ENCODE results near the gene FITM1.
"Not testable (repeated sequence)": the region's sequence is repeated elsewhere in the genome, so short reads cannot be mapped to it uniquely, and the experiment has no call there.

Gene FITM1

DNA sequence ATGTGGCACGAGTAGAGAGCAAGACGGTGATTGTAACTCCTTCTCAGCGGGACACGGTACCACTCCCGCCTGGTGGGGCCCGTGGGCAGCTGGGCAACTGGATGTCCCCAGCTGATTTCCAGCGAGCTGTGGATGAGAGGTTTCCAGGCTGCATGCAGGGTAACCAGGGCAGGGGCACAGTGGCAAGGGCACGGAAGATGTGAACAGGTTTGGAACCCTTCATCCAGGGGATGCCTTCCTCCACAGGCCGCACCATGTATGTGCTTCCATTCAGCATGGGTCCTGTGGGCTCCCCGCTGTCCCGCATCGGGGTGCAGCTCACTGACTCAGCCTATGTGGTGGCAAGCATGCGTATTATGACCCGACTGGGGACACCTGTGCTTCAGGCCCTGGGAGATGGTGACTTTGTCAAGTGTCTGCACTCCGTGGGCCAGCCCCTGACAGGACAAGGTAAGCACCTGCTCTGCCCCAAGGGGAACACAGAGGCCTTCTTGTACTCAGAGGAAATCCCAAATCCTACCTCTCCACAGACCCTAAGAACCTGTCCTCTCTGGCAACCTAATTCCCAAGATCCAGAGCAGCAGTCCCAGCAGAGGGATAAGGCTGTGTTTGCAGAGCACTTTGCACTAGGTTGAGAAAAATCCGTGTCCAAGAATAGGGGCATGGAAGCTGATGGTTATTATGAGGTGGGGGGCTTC lies 32.1 kb upstream of the FITM1 start:
- DNase-seq (ENCODE audit: low read depth in 3 of 3), result no peak

DNA sequence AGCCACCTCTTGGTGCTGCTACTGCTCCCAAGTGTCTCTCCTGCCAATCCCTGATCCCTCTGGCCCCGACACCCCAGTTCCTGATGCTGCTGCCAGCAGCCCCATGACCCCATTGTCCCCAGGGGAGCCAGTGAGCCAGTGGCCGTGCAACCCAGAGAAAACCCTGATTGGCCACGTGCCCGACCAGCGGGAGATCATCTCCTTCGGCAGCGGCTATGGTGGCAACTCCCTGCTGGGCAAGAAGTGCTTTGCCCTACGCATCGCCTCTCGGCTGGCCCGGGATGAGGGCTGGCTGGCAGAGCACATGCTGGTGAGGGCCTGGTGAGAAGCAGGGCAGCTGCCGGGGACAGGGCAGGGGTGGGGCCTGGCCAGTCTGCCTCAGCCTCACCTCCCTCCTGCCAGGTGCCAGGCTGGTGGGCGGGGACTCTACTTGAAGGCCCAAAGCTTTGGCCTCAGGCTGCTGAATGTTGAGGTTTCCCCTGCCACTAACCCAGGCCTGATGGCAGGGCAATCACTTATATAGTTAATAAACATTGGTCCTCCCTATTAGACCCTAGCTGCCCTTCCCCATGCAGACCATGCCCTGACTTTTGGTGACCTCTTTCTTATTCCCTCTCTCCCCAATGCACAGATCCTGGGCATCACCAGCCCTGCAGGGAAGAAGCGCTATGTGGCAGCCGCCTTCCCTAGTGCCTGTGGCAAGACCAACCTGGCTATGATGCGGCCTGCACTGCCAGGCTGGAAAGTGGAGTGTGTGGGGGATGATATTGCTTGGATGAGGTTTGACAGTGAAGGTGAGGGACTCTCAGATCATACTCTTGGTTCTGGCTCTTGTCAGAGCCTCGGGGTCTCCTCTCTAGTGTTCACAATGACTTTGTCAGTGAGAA lies 31.3 kb upstream of the FITM1 start:
- no peak for DNase-seq (ENCODE audit: low read depth in 3 of 3)

- no peak for DNase-seq (ENCODE audit: low read depth in 3 of 3)
These were observed 30.1 kb upstream of the FITM1 start for GRCh38 chr14:24100197-24100981.

DNA sequence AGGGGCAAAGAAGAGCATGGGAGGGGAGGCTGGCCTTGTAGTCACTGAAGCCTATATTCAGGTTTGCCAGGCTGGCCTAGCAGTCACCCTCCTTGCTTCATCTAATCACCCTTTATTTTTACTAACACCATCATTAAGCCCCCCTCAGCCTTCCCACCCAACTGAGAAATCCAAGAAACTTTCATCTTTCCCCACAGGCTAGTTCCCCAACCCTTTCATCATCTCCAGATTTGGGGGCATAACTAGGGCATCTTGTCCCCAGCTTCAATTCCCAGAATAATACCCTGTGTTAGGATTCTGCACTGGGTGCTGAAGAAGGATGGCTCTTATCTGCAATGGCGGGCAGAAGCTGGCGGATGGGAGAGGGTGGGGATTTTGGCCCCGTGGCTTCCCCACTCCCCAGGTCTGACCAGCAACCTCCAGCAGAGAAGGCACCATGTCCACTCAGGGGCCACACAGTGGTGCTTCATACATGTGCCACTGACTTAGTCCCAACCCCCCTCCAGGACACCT lies 29.4 kb upstream of the FITM1 start:
- DNase-seq (ENCODE audit: low read depth in 3 of 3), result no peak

- DNase-seq (ENCODE audit: low read depth in 3 of 3), result no peak
These were observed 28.0 kb upstream of the FITM1 start for GRCh38 chr14:24102357-24103048.

- no peak for DNase-seq (ENCODE audit: low read depth in 3 of 3)
These were observed 27.0 kb upstream of the FITM1 start for GRCh38 chr14:24103451-24103850.

DNA sequence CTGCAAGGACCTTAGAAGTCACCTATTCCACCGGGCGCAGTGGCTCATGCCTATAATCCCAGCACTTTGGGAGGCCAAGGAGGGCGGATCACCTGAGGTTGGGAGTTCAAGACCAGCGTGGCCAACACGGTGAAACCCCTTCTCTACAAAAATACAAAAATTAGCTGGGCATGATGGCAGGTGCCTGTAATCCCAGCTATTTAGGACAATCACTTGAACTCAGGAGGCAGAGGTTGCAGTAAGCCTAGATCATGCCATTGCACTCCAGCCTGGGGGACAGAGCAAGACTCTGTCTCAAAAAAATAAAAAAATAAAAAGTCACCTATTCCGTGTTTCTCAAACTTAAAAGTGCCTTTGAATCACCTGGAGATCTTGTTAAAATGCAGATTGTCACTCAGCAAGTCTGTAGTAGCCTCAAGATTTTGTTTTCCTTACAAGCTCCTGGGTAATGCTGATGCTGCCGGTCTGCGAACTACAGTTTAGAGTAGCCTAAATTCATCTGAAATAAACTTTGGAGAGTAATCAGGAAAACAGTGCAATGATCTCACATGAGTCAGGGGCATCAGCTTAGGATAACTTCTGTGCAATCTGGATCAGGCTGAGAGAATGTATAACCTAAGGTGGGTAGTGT lies 24.7 kb upstream of the FITM1 start:
- DNase-seq (ENCODE audit: low read depth in 3 of 3), result not testable (repeated sequence)

DNA sequence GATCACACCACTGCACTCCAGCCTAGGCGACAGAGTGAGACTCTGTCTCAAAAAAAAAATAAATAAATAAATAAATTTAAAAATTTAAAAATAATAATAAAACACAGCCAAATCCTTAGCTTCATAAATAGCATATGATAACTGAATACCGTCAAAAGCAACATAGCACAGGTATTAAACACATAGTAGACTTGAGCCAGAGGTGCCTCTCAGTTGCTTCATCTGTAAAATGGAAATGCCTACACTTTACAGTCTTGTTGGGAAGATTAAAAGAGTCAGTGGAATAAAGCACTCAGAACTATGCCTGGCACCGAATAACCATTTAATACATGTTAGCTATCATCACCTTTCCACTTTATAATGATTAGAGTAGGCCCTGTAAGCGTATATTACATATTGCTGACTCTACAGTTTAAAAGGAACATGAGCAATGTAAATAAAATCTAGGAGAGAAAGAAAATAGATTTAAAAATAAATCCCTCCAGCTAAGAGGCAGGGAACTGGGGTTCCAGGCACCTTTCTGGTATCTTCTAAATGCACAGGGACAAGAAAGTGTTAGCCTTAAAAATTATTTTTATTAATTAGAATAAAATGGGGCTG lies 23.7 kb upstream of the FITM1 start:
- DNase-seq (ENCODE audit: low read depth in 3 of 3), result no peak

GRCh38 chr14:24108336-24108874 lies 22.1 kb upstream of the FITM1 start:
- no peak for DNase-seq (ENCODE audit: low read depth in 3 of 3)

GRCh38 chr14:24110060-24110459 lies 20.4 kb upstream of the FITM1 start:
- no peak for DNase-seq (ENCODE audit: low read depth in 3 of 3)

DNA sequence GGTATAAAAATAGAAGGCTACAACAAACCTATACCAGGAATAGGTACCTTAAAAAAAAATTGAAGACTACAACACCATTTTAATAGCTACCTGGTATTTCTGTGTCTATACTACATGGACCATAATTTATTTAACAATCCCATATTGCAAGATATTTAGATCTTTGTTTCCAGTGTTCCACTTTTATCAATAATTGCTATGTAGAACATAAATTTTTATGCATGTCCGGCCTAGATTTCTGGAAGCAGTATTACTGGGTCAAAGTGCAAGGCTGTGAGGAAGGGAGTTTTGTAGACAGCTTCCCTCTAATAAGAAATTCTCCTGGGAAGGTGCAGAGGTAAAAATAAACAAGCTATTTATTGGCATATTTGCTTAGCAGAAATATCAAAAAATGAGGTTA lies 19.9 kb upstream of the FITM1 start:
- DNase-seq (ENCODE audit: low read depth in 3 of 3), result no peak

DNA sequence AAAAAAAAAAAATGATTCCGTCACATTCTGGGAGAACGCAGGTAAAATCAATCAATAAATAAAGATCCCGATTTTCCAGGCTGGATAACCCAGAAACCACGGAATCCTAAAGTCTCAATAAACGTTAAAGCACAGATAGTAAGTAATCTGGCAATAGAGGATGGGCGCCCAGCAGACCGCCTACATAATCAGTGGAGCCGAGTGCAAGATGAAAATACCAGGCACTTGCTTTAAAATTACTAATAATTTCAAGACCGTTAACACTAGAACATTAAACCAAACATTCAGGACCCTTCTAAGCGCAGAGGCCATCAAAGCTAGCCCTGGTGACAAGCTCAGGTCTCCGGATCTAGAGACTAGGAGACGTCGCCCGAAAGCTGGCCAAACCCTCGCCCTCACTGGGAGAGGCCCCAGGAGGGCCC lies 17.1 kb upstream of the FITM1 start:
- DNase-seq (ENCODE audit: low read depth in 3 of 3), result no peak

- DNase-seq (ENCODE audit: low read depth in 3 of 3), result peak; percentile 43 to 53 (median 50)
These were observed 16.5 kb upstream of the FITM1 start for GRCh38 chr14:24113801-24114531.

DNA sequence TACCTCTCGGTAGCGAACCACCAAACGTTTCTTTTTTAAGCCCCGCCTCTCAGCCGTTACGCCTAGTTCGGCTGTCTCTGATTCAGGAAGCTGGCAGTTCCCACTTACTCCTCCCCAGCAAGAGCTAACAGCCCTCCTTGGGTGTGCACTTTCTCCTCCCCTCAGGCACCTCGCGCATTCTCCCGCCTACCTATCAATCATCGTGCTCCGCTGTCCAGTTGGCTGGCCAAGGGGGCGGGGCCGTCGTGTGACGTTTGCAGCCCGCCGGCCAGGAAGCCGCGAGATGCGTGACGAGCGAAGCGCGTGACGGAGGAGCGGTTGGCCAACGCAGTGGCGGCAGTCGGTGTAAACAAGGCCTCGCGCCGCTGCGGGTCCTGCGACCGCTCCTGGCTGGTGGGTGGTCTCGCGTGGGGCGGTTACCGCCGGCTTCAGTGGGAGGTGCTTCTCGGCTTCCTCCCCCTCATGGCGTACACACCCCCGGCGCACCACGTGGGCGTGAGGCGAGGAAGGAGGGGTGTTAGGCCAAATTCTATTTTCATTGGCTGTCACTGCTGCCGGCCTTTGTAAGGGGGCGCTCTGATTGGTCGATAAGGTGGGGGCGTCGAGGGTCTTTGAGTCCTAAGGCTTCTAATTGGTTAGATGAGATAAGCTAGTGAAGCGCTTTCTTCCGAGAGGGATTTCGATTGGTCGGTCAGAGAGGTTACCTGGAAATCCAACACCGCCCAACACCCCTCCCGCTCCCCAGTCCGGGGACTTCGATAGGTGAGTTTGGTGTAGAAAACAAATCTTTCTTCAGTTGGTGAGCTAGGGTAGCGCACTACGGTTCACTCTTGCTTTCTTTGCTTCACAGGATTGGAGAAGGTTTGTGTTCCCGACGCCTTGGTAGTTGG lies 15.7 kb upstream of the FITM1 start, which contains the start of the genes DCAF11 and NRL:
DCAF11 (plus strand) TSS at position 246 of the 890 bp plus-strand sequence. CDS start 818 bp downstream, outside the sequence.
NRL (minus strand) TSS at position 418 of the 890 bp plus-strand sequence. CDS start 32,101 bp downstream, outside the sequence.
- DNase-seq (ENCODE audit: low read depth in 3 of 3), result peak; percentile 97 to 99 (median 98)

DNA sequence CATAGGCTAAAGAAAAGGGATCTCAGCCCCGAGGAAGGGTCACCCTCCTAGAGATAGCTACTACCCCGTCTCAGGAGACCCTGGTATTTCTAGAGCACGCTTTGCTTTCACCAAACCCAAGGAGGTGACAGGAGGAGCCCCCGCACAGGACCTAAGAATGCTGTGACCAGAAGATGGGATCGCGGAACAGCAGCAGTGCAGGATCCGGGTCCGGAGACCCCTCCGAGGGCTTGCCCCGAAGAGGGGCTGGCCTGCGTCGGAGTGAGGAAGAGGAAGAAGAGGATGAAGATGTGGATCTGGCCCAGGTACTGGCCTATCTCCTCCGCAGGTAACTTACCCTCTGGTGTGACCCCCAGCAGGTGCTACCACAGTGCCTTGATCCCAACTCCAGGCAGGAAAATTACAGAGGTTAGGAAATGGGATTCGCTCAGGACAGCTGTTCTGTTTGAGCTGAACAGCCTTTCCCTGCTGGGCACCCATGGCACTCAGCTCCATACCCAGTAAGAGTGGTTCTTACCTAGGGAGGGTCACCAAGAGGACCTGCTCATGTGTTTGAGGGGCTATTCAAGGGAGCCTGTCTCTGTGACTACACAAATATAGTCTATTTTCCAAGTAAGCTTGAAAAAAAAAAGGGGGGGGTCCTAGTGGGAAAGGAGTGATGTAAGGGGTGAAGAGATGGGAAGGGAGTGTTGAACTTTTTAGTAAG lies 14.9 kb upstream of the FITM1 start:
- DNase-seq (ENCODE audit: low read depth in 3 of 3), result no peak

- no peak for DNase-seq (ENCODE audit: low read depth in 3 of 3)
These were observed 14.2 kb upstream of the FITM1 start for GRCh38 chr14:24116128-24116814.

- DNase-seq (ENCODE audit: low read depth in 3 of 3), result no peak
These were observed 13.3 kb upstream of the FITM1 start for GRCh38 chr14:24117179-24117578.
